Right ventricle myocardium inferior (tissue), 1 donor: ENCODE data around the gene JAK3. TPM values are rescaled to one million over a fixed set of nuclear protein-coding genes. Genes with fewer than 3 reads are reported as not detected.

Source experiments
- ATAC-seq: fragments of 200-7000 bp; cut with Tn5 transposase; one replicate; pipeline ENCODE4 v1.9.1; 2020; ENCODE audit warnings: mild to moderate bottlenecking, moderate library complexity
- DNase-seq: peaks from one replicate; pipeline ENCODE4 v3.0.0; 2021; ENCODE audit errors: missing footprints
- intact Hi-C: fragments of 100-400 bp; cut with DNase I; formaldehyde crosslinking; loops from one replicate; pipeline ENCODE4 v1.11.0; 2022
- total RNA-seq: library from RNA; stranded (reverse); fragmentation: NEBNext Ultra II Directional; extraction: Animal tissue kit (Norgen Biotek cat#: 25700); gene quantifications from one replicate; pipeline ENCODE4 v1.2.1, GENCODE V29; 2021
- donor health status: DM: no; HTN: yes; CAD: no; lungs with severe emphysema.

Gene JAK3
- total RNA-seq, 1 donor from 2014 or later = 1.9 TPM

- intact Hi-C loops = no loop called here
- no peak for DNase-seq
- no peak for ATAC-seq
These were observed 3.8 kb downstream of the JAK3 start for GRCh38 chr19:17843908-17844490.

- ATAC-seq = no peak
- no peak for DNase-seq
- intact Hi-C loops = no loop called here
These were observed 4.4 kb downstream of the JAK3 start for GRCh38 chr19:17843292-17843827.

DNA sequence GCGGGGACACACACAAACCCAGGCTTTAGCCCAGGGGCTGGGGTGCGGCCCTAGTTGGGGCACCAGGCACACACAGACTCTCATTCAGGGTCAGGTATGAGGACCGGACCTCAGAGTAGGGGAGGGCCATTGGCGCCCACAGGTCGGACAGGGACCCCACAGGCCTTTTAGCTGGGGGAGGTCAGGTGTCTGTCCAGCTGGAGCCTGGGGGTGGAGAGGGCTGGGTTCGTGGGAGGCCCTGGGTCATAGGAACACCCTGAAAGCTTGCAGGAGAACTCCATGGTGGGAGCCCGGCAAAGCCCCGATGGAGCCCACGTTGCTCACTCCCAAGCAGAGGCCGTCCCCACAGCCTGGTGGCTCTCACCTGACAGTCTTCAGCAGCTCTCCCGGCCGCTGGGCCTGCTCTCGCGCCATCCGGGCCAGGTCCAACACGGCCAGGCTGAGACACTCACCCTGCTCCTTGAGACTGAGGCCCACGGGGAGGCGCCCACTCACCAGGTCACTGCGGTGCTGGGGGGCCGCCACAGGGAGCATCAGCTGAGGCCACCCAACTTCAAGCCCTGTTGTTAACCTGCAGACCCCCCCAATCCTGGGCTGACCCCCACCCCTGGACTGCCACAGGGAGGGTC is 5.0 kb downstream of the JAK3 start:
- DNase-seq (no peak), ATAC-seq (no peak)
- intact Hi-C loops = no loop called here

DNA sequence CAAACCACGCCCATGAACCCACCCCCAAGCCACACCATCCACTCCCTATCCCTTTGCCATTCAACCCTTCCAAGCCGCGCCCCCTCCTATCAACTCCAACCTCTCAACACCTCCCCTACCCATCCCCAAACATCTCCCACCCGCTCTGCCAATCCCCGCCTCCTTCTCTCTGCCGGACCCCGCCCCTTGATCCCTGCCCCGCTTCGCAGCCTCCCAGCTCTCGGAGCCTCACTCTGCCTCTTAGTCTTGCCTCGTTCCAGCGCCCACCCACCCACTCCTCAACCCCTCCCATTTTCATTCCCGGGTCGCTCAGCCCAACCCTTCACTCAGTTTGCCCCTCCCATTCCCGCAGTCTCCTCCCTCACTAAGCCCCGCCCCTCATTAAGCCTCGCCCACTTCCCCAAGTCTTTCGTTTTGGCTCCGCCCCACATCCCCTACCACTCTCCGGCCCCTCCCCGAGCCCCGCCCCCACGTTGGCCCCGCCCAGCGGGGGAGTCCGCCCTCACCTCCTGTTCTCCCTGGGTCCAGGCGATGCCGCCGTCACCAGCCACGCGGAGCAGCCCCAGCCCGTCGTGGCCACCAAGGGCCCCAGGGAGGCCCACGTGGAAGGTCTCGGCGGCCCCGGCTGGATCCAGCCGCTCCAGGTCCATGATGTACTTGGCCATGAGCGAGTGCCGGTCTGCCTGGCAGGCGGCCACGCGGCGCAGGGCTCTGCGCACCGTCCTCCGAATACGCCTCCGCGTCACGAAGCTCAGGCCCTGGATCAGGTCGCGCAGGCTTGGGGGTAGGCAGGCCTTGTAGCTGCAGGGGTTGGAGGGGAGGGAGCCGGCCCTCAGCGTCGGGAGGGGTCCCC is 5.7 kb downstream of the JAK3 start:
- ATAC-seq = peak; percentile 76
- DNase-seq = peak; percentile 73
- intact Hi-C loops = no loop called here

DNA sequence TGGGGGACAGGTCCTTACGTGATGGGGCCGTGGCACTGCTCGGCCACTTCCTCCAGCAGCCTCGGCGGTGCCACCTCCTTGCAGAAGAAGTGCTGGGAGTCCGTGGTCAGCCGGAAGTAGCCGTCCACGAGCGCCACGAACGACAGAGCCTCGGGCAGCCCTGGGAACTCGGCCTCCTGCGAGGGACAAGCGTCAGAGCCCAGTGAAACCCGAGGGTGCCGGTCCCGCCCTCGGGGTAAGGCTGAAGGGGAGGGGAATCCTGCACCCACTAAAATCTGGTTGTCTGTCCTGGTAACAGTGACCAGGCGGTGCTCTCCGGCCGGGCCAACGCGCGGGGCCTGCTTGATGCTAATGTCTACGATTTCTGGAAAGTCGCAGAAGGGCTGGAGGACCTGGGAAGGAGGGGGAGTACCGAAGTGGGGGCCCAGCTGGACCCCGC is 6.4 kb downstream of the JAK3 start:
- intact Hi-C loops = no loop called here
- no peak for DNase-seq
- ATAC-seq = no peak

DNA sequence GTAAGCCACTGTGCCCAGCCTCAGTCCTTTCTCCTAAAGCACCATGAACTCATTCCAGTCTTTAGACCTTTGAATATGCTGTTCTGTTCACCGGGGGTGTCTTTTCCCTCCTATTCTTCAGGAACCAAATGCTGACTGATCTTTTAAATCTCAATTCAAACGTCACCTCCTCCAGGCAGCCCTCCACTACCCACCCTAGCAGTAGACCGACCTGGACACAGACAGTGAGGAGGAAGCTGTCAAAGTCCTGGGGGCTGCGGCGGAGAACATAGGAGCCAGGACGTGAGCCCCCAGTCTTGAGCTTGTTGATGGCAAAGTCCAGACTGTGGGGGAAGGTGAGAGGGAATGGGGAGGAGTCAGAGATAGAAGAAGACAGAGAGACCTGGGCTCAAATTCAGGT is 7.8 kb downstream of the JAK3 start:
- intact Hi-C loops = no loop called here
- ATAC-seq (no peak), DNase-seq (no peak)

- intact Hi-C loops = no loop called here
- DNase-seq = no peak
- no peak for ATAC-seq
These were observed 9.8 kb downstream of the JAK3 start for GRCh38 chr19:17837972-17838371.

DNA sequence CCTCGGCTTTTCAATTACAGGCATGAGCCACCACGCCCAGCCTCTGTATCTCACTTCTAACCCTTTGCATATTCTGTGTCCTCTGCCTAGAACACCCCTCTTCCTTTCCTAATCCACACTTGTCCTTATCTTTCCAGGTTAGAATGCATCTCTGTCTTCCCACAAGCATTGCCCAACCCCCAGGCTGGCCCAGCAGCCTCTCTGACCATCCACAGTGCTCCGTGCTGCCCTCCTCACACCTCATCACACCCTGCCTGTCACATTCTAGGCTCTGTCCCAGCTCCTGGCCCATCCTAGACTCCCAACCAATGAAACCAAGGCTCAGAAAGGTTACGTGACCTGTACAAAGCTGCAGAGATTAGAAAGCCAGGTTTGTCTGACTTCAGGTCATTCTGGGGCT is 11.3 kb downstream of the JAK3 start:
- ATAC-seq (no peak), DNase-seq (no peak)
- intact Hi-C loops = no loop called here

DNA sequence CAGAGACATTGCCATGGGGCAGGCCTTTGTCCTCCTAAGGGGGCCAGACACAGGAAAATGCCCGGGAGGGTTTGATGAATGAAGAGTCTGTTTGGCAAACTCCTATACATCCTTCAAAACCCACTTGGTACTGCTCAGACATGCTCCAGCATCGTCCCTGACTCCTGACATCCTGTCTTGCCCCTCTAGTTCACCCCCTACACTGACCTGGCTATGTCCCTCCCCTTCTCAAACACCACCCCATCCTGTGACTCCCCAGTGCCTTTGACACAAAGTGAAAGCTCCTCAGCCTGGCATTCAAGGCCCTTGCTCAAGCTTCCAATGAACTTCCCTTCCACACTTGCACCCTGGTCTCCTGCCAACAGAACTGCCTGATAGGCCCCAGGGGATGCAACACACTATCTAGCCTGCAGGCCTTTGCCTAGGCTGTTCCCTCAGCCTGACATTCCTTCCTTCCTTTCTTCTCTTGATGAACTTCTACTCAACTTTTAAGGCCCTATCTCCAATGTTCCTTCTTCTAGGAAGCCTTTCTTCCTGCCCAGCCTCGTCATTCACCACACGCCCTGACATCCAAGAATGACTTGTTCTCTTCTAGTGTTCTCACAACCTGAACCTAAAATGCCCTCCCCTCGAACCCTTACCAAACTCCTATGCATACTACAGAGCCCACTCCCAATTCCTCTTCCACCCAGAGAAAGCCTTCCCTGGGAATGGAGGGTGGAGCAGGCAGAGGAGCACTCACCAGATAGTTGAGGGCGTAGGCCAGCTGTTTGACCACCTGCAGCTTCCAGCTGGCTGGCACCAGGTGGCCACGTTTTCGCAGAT is 12.4 kb downstream of the JAK3 start:
- ATAC-seq = no peak
- intact Hi-C loops = no loop called here
- no peak for DNase-seq

DNA sequence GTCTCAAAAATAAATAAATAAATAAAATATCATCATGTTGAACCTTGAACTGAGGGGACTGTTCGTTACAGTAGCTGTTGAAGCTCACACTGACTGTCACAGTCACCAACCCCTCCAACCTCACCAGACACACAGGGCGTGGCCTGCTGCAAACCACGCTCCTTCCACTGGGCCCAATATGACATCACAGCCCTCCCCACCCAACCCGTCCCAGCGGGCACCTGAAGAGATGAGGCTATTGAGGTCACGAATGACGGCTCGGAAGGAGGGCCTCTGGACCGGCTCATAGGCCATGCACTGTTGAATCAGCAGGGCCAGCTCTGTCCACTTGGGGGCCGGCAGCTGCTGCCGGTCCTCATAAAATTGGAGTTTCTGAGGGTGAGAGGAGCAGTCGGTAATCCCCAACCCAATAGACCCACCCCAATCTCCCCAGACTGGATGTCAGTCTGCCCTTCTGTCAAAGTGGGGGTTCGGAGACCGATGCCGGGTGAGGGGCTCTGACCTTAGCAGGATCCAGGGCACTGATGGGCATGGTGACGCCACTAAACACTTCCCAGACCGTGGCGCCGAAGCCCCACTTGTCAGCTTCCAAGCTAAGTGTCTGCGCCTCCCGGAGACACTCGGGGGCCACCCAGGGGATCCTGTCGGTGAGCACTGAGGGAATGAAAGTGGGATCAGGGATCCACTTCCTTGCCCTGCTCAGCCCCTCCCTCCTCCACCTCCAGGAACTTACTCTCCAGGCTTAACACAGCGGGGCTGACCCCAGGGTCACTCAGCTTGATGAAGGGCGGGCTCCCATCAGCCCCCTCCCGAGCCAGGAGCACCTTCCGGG is 13.2 kb downstream of the JAK3 start:
- DNase-seq (no peak), ATAC-seq (no peak)
- intact Hi-C loops = no loop called here

DNA sequence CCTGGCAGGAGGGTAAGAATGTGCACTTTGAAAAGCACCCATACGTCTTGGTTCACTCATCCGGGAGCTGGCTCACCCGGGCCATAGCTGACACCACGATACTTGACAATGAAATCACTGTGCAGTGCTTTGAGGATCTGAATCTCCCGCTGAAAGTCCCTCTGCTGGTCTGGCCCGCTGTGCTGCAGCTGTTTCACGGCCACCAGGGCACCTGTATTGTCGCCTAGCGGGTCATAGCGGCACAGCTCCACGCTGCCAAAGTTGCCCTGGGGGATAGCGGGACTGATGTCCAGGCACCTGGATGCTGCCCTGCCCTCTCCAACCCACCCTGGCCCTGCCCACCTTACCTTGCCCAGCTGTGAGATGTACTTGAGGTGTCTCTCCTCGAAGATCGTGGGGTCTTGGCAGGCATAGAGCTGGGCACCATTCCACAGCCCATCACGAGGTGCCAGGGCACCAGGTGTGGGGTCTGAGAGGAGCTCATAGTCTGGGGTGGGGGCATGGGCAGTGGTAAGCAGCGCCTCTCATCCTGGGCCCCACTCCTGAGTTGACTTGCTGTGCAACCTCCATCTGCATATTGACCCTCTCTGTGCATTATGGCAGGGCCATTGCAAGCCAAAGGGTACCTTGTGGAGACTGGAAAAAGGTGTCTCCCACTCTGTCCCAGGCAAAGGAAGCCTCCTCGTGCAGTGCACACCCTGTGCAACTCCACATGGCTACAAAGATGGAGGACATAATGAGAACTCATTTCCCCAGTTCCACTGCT is 15.2 kb downstream of the JAK3 start:
- DNase-seq (no peak), ATAC-seq (no peak)
- intact Hi-C loops = no loop called here

DNA sequence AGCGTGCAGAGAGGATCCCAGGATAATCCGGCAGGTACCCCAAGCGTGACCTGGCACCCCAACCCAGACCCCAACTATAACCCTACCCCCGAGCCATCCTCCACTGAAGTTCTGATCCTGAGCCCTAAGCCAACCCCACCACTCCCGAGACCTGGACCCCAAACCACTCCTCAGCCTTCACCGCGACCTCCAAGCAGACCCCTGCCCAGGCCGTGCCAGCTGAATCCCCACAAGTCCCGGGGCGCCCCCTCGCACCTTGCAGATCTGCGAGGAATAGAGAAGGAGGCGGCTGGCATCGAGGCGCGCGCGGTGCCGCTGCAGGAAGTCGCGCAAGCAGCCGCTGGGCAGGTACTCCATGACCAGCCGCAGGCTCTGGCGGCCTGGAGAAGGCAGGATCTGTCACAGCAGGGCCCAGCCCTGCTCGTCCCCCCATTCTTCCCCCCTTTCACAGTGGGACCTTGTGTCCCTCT is 16.3 kb downstream of the JAK3 start:
- DNase-seq (no peak), ATAC-seq (no peak)
- intact Hi-C loops = no loop called here

GRCh38 chr19:17830567-17831418 is 17.0 kb downstream of the JAK3 start:
- DNase-seq (no peak), ATAC-seq (peak; percentile 39)
- intact Hi-C loops = no loop called here

DNA sequence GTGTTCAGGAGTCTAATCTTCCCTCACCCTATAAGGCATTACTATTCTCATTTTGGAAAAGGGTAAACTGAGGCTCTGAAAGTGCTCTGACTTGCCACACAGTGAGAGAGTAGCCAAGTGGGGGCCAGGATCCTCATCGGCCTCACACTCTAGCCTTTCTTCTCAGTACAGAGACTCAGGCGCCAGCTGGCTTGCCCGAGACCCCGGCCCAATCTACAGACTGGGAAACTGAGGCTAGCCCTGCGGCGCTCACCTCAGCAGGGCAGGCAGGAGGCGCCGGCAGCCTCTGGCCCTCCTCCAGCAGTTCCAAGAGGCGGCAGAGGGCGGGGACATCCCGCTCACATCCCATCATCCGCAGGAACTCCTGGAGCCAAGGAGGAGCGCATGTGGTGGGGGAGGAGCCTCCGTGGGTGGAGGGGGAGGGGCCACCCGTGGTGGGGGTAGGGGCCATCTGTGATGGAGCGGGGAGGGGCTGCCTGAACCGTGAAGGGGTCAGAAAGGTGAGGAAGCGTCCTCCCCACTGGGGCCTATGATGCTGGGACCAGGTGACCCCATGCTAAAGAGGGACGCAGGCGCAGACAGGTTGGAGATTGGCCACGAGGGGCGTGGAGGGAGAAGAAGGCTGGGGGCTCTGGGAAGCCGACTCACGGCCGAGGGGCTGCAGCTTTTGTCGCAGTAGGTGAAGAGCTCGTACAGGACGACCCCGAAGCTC is 17.8 kb downstream of the JAK3 start:
- intact Hi-C loops = no loop called here
- DNase-seq (no peak), ATAC-seq (no peak)

DNA sequence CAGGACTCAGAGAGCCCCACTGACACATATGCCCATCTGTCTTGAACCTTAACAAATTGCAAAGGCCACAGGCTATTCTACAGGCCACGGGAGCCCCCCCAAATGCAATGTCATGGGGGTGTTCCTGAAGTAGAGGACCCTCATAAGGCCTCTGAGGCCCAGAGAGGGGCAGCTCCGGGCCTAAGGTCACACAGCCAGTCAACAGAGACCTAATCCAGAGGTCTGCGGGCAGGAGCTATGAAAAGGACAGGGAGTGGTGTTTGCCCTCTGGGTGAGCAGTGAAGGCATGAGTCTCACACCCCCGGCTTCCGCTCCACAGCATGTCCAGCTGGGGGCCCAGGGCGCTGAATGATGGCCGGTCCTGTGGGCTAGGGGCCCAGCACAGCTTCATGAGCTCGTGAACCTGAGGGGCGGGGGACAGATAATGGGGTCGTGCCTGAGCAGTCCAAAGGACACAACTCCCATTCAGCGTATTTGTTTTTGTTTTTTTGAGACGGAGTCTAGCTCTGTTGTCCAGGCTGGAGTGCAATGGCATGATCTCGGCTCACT is 21.2 kb downstream of the JAK3 start:
- DNase-seq (no peak), ATAC-seq (no peak)
- intact Hi-C loops = no loop called here

DNA sequence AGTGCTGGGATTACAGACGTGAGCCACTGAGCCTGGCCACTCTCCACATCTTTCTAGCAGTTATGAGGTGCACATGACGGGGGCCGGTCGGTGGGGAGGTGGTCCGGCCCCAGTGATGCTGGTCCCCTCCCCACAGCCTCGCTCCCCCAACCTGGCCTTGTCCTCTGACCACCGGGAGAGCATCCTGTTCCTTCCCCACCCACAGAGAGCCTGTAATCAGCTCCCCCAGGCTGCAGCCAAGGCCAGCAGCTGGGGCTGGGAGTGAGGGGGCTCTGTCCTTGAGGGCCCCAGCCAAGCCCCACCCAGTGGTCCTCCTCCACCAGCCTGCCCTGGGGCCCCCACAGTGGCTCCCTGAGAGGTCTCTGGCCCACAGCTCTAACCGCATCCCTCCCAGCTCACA is 23.4 kb downstream of the JAK3 start:
- intact Hi-C loops = no loop called here
- ATAC-seq (no peak), DNase-seq (no peak)
